Subcutaneous adipose tissue (tissue), 4 donors: ENCODE data around the gene LRP1B. TPM values are rescaled to one million over a fixed set of nuclear protein-coding genes. Genes with fewer than 3 reads are reported as not detected.

ENCODE experiments used
- total RNA-seq, 4 donors: library from RNA; depleted of rRNA; stranded (reverse); fragments of >200 nt; gene quantifications; one replicate each; pipeline ENCODE4 v1.1.0, GENCODE V29; 2016
- TF ChIP-seq, protein P1 (sequence below): fragments of 450-650 bp; IDR thresholded peaks from one replicate; pipeline ENCODE4 v1.5.1; 2016; ENCODE audit warnings: low read depth, mild to moderate bottlenecking, control low read depth, antibody characterized with exemption, moderate library complexity

LRP1B gene
- total RNA-seq, 4 donors from 2014 or later = 4.2 to 50.2 (median 14.7) TPM

DNA sequence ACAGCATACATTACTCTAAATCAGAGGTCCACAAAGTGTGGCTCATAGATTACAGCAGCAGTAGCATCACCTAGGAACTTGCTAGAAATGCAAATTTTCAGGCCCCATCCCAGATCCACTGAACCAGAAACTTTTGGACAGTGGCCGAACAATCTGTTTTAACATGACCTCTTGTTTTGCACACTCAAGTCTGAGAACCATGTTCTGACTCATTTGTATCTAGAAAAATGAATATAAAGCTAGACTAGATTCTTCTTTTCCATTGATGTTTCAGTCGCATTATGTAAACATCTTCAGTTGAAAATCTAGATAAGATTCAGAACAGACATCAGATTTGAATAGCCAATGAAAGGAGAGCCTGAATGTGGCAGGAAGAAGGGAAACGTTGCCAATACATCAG, 608.8 kb downstream of the LRP1B start:
- TF ChIP-seq, protein P1, sequence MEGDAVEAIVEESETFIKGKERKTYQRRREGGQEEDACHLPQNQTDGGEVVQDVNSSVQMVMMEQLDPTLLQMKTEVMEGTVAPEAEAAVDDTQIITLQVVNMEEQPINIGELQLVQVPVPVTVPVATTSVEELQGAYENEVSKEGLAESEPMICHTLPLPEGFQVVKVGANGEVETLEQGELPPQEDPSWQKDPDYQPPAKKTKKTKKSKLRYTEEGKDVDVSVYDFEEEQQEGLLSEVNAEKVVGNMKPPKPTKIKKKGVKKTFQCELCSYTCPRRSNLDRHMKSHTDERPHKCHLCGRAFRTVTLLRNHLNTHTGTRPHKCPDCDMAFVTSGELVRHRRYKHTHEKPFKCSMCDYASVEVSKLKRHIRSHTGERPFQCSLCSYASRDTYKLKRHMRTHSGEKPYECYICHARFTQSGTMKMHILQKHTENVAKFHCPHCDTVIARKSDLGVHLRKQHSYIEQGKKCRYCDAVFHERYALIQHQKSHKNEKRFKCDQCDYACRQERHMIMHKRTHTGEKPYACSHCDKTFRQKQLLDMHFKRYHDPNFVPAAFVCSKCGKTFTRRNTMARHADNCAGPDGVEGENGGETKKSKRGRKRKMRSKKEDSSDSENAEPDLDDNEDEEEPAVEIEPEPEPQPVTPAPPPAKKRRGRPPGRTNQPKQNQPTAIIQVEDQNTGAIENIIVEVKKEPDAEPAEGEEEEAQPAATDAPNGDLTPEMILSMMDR = no peak

GRCh38 chr2:141519906-141520305, 610.9 kb downstream of the LRP1B start:
- TF ChIP-seq, protein P1 = no peak

DNA sequence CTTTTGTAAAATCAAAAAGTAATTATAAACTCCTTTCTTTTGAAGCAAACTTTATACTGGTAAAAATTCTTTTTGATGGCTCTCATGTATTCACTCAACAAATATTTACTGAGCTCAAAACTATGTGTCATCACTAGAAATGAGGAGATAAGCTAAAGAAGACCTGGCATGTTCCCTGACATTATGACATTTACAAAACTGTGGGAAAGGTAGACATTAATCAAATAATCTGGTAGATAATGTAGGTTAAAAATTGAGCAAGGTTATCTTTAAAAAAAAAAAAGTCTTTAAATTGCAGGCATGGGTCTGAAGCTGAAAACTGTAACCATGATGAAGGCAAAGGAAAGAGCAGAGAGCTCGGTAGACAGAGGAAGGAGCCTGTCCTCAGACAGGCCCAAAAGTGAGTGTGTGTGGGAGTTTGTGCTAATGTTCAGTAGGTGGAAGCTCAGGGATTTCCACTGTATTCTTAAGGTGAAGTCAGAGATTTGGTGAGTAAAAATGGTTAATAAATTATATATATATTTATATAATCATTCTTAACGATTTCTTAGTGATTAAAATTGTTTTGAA, 612.9 kb downstream of the LRP1B start:
- TF ChIP-seq, protein P1 = no peak

GRCh38 chr2:141517180-141517851, 613.5 kb downstream of the LRP1B start:
- TF ChIP-seq, protein P1 = no peak

DNA sequence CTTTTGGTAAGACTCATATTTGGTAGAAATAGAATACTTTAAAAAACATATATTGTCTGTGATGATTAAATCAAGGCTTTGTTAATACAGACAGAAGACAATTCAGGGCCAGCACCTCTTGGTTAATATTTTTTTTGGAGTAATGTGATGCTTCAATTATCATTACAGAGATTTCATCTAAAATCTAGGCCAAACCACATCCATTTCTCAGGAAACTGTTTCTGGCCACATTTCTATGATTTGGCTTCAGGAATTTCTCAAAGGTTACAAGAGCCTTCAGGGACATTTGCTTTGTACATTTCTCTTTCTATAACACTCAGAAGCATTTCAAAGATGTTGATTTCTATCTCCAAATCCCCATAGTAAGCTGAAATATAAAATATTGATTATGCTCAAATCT, 614.9 kb downstream of the LRP1B start:
- TF ChIP-seq, protein P1 = no peak

DNA sequence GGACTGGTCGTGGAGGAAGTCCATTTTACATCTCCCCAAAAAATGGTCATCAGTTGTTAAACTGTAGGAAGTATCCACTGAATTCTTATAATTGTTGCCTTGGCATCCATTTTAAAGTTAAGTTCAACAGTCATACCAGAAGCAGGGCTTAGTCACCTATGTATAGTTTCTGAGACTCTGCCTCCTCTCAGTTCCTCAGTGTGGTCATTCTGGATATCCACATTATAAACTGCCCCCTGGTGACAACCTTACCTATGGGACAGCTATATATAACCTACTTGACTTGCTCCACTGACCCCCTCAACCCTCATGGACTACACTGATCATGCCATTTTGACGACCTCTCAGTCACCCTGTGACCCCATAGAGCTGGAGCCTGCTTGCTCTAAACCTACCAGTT, 617.0 kb downstream of the LRP1B start:
- TF ChIP-seq, protein P1 = no peak

GRCh38 chr2:141508806-141509595, 621.8 kb downstream of the LRP1B start:
- TF ChIP-seq, protein P1 = no peak
